Measurements from ENCODE around the gene PFKL. TPM values are rescaled to one million over a fixed set of nuclear protein-coding genes. Genes with fewer than 3 reads are reported as not detected.
A peak's percentile ranks its signal among the peaks of the same experiment; 100 is the strongest.

Gene PFKL
- 51.9 TPM for total RNA-seq
- 10 to 100 TPM; 51.6 to 84.4 (median 66.0) TPM for polyA plus RNA-seq (ENCODE audit: insufficient read depth in 1 of 8, insufficient read length in 8 of 8, low replicate concordance in 1 of 8)
- long read RNA-seq, donor 1, transcript PFKL-201 (22 exons, 2,912 nt), result major isoform, 6 of 7 reads
- long read RNA-seq, donor 1, partial matches to known transcripts, result 0 of 7 reads
- long read RNA-seq, donor 1, other reads (novel, unspliced or antisense), result 0 of 7 reads
- long read RNA-seq, donor 2, partial matches to known transcripts, result 5 of 7 reads
- long read RNA-seq, donor 2, other reads (novel, unspliced or antisense), result 0 of 7 reads
- long read RNA-seq, donor 3, transcript PFKL-201 (22 exons, 2,912 nt), result major isoform, 22 of 48 reads
- long read RNA-seq, donor 3, partial matches to known transcripts, result 25 of 48 reads
- long read RNA-seq, donor 3, other reads (novel, unspliced or antisense), result 0 of 48 reads
- long read RNA-seq, donor 4, transcript PFKL-201 (22 exons, 2,912 nt), result major isoform, 9 of 9 reads
- long read RNA-seq, donor 4, partial matches to known transcripts, result 0 of 9 reads
- long read RNA-seq, donor 4, other reads (novel, unspliced or antisense), result 0 of 9 reads
- long read RNA-seq, donor 5, transcript PFKL-201 (22 exons, 2,912 nt), result major isoform, 26 of 55 reads
- long read RNA-seq, donor 5, partial matches to known transcripts, result 18 of 55 reads
- long read RNA-seq, donor 5, other reads (novel, unspliced or antisense), result 11 of 55 reads
- long read RNA-seq, donor 6, transcript PFKL-201 (22 exons, 2,912 nt), result major isoform, 15 of 50 reads
- long read RNA-seq, donor 6, partial matches to known transcripts, result 34 of 50 reads
- long read RNA-seq, donor 6, other reads (novel, unspliced or antisense), result 0 of 50 reads
- long read RNA-seq, donor 7, transcript PFKL-201 (22 exons, 2,912 nt), result major isoform, 11 of 22 reads
- long read RNA-seq, donor 7, partial matches to known transcripts, result 9 of 22 reads
- long read RNA-seq, donor 7, other reads (novel, unspliced or antisense), result 0 of 22 reads
- long read RNA-seq, donor 8, partial matches to known transcripts, result 14 of 17 reads
- long read RNA-seq, donor 8, other reads (novel, unspliced or antisense), result 0 of 17 reads
- long read RNA-seq, donor 9, partial matches to known transcripts, result 19 of 24 reads
- long read RNA-seq, donor 9, other reads (novel, unspliced or antisense), result 0 of 24 reads
- long read RNA-seq, donor 10, transcript PFKL-201 (22 exons, 2,912 nt), result major isoform, 9 of 9 reads
- long read RNA-seq, donor 10, partial matches to known transcripts, result 0 of 9 reads
- long read RNA-seq, donor 10, other reads (novel, unspliced or antisense), result 0 of 9 reads
- long read RNA-seq, donor 11, partial matches to known transcripts, result 0 of 3 reads
- long read RNA-seq, donor 11, other reads (novel, unspliced or antisense), result 0 of 3 reads

DNA sequence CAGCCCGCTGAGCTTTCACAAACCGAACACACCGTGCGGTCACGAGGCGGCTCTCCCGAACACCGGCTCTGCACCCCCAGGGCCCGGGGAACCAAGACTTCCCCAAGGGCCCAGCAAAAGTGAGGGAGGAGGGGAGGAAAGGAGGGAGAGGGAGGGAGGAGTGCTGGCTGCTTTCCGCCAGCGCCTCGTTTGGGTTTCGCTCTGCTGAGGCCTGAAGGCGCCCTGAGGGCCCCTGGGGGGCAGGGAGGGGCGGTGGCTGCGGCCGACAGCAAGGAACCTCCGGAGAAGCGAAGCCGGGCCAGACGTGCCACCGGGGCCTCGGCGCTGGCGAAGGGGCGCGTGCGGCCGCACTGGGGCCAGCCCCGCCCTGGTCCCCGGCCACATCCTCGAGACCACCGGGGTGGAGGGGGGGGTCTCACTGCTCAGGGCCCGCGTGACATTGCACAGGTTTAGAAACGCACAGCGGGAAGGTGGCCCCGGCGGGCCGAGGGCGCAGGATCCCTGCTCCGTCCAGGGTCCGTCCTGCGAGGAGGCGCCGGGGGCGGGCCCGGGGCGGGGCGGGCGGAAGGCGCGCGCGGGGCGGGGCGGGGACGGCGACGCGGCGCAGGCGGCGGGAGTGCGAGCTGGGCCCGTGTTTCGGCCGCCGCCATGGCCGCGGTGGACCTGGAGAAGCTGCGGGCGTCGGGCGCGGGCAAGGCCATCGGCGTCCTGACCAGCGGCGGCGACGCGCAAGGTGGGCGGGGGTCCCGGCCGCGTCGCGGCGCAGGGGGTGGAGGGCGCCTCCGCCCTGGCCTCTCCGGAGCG, at the start of gene PFKL:
PFKL (plus strand) TSS at position 596 of the 804 bp plus-strand sequence; CDS start at position 649, 53 bp downstream.
- peaks cover 69% of the 10 kb centered on the region for H3K4me1 ChIP-seq (ENCODE audit: control insufficient read depth, insufficient read depth, low read length)
- H3K27me3 ChIP-seq (ENCODE audit: control insufficient read depth, insufficient read depth, low read length), result no peaks in the 10 kb centered on the region
- peak within 1 kb of the TSS; percentile 67 for H3K27ac ChIP-seq (ENCODE audit: low read length)
- under 1% methylated on average over 88 of the region's 94 CpGs for WGBS (ENCODE audit: insufficient coverage)
- H3K36me3 ChIP-seq (ENCODE audit: control insufficient read depth, insufficient read depth, low read length), result no peaks in the 10 kb centered on the region
- peak; percentile 76 for DNase-seq
- H3K9me3 ChIP-seq (replicated peaks; ENCODE audit: control insufficient read depth, low read depth, low read length), result no peaks in the 10 kb centered on the region
- H3K4me3 ChIP-seq (ENCODE audit: low read length), result peak within 1 kb of the TSS; percentile 57

- Histone ChIP-seq H3K36me3 (ENCODE audit: control insufficient read depth, insufficient read depth, low read length) (no peaks in the 10 kb centered on the region), H3K4me3 (ENCODE audit: low read length) (no peak overlapping the region), H3K4me1 (ENCODE audit: control insufficient read depth, insufficient read depth, low read length) (no peaks in the 10 kb centered on the region), H3K9me3 (replicated peaks; ENCODE audit: control insufficient read depth, low read depth, low read length) (no peaks in the 10 kb centered on the region), H3K27ac (ENCODE audit: low read length) (no peak overlapping the region), H3K27me3 (ENCODE audit: control insufficient read depth, insufficient read depth, low read length) (peaks cover 7% of the 10 kb centered on the region)
- no peak for DNase-seq
- WGBS (ENCODE audit: insufficient coverage), result 71% methylated on average over 26 of the region's 29 CpGs
These were observed 45.8 kb upstream of the PFKL start for GRCh38 chr21:44253832-44254710.

DNA sequence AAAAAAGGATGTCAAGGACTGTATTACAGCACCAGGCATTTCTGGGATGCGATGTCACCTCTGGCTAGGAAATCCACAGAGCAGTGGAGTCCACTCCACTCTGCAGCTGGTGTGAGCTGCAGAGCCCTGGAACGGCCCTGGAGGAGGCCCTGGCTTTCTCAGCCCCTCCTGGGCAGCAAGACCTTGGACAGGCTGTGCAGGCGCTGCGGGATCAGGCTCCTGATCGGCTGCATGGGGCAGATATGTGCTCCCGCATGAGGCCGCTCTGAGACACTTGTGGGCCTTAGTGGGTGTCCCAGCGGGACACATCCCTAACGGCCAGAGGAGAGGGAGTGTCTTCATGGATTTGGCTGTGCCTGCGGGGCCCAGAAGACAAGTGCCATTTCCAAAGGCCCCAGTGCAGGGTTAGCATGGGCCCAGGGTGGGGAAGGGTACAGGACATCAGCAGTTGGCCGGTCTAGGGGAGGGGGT, 44.3 kb upstream of the PFKL start:
- H3K4me3 ChIP-seq (ENCODE audit: low read length), result no peak overlapping the region
- peak; percentile 71 for DNase-seq
- no peak overlapping the region for H3K27ac ChIP-seq (ENCODE audit: low read length)
- no peaks in the 10 kb centered on the region for H3K36me3 ChIP-seq (ENCODE audit: control insufficient read depth, insufficient read depth, low read length)
- H3K4me1 ChIP-seq (ENCODE audit: control insufficient read depth, insufficient read depth, low read length), result no peaks in the 10 kb centered on the region
- WGBS (ENCODE audit: insufficient coverage), result 48% methylated on average over 10 of the region's 11 CpGs
- peaks cover 11% of the 10 kb centered on the region for H3K27me3 ChIP-seq (ENCODE audit: control insufficient read depth, insufficient read depth, low read length)
- no peaks in the 10 kb centered on the region for H3K9me3 ChIP-seq (replicated peaks; ENCODE audit: control insufficient read depth, low read depth, low read length)

- peaks cover 13% of the 10 kb centered on the region for H3K27me3 ChIP-seq (ENCODE audit: control insufficient read depth, insufficient read depth, low read length)
These were observed 41.7 kb upstream of the PFKL start for GRCh38 chr21:44258056-44258725.

GRCh38 chr21:44259082-44259705, 40.7 kb upstream of the PFKL start:
- no peaks in the 10 kb centered on the region for H3K36me3 ChIP-seq (ENCODE audit: control insufficient read depth, insufficient read depth, low read length)
- H3K4me3 ChIP-seq (ENCODE audit: low read length), result no peak overlapping the region
- H3K27me3 ChIP-seq (ENCODE audit: control insufficient read depth, insufficient read depth, low read length), result peaks cover 8% of the 10 kb centered on the region
- DNase-seq, result no peak
- WGBS (ENCODE audit: insufficient coverage), result 83% methylated on average over 12 of the region's 22 CpGs
- no peaks in the 10 kb centered on the region for H3K9me3 ChIP-seq (replicated peaks; ENCODE audit: control insufficient read depth, low read depth, low read length)
- no peaks in the 10 kb centered on the region for H3K4me1 ChIP-seq (ENCODE audit: control insufficient read depth, insufficient read depth, low read length)
- no peak overlapping the region for H3K27ac ChIP-seq (ENCODE audit: low read length)

More at GRCh38 chr21:44258056-44258725, 41.7 kb upstream of the PFKL start:
- Histone ChIP-seq H3K4me3 (ENCODE audit: low read length) (no peak overlapping the region), H3K9me3 (replicated peaks; ENCODE audit: control insufficient read depth, low read depth, low read length) (no peaks in the 10 kb centered on the region), H3K36me3 (ENCODE audit: control insufficient read depth, insufficient read depth, low read length) (no peaks in the 10 kb centered on the region), H3K27ac (ENCODE audit: low read length) (no peak overlapping the region), H3K4me1 (ENCODE audit: control insufficient read depth, insufficient read depth, low read length) (no peaks in the 10 kb centered on the region)
- 83% methylated on average over 34 of the region's 34 CpGs for WGBS (ENCODE audit: insufficient coverage)
- no peak for DNase-seq

DNA sequence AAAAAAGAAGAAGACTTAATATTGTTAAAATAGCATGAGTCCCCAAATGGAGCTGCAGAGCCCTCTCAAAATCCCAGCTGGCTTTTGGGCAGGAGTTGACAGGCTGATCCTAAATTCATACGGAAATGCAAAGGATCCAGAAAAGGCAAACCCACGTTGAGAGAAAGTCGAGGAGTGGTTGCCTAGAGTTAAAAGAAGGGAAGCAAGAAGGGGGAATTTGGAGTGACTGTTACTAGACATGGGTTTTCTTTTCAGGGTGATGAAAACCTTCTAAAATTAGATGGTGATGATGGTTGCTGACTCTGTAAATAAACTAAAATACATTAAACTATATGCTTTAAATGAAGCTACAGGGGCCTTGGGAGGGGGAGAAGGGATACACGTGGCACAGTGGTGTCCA, 39.8 kb upstream of the PFKL start:
- peaks cover 7% of the 10 kb centered on the region for H3K27me3 ChIP-seq (ENCODE audit: control insufficient read depth, insufficient read depth, low read length)
- WGBS (ENCODE audit: insufficient coverage), result 60% methylated on average over 3 of the region's 4 CpGs
- H3K9me3 ChIP-seq (replicated peaks; ENCODE audit: control insufficient read depth, low read depth, low read length), result no peaks in the 10 kb centered on the region
- no peaks in the 10 kb centered on the region for H3K4me1 ChIP-seq (ENCODE audit: control insufficient read depth, insufficient read depth, low read length)
- no peak overlapping the region for H3K4me3 ChIP-seq (ENCODE audit: low read length)
- no peak for DNase-seq
- no peaks in the 10 kb centered on the region for H3K36me3 ChIP-seq (ENCODE audit: control insufficient read depth, insufficient read depth, low read length)
- no peak overlapping the region for H3K27ac ChIP-seq (ENCODE audit: low read length)

DNA sequence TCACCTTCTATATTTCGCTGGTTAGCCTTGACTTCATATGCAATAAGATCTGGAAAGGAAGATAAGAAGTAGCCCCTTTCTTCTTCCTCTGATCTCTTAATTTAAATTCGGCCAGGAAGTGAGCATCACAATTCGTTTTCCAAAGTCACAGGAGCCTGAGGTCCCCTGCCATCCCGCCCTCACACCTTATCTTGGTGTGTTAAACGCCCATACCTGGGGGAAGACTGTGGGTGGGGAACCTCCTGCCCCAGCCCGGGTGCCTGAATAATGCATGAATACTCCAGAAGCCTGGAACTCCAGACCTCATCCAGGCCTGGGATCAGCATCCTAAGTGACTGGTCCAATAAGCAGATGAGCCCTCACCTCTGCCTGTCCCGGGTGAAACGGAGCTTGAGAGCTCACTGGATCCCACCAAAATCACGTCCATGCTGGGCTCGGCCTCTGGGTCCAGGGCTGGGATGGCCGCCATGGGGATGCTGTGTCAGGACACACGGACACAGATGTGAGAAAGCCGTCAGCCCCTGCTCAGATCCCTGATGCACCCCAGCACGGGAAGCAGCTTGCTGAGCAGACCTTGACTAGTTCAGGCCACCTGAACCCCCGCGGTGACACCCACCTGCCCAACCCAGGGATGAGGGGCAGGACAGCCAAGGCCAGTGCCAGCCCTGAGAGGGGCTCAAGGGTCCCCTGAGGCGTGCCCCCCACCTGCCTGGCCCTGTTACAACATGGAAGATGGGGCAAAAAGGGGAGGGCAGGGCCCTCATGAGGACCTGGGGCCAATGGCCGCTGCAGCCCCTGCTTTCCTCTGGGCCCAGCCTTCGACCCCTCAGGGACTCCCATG, 38.8 kb upstream of the PFKL start:
- DNase-seq, result no peak
- H3K4me3 ChIP-seq (ENCODE audit: low read length), result no peak overlapping the region
- H3K9me3 ChIP-seq (replicated peaks; ENCODE audit: control insufficient read depth, low read depth, low read length), result no peaks in the 10 kb centered on the region
- H3K36me3 ChIP-seq (ENCODE audit: control insufficient read depth, insufficient read depth, low read length), result no peaks in the 10 kb centered on the region
- WGBS (ENCODE audit: insufficient coverage), result 78% methylated on average over 14 of the region's 19 CpGs
- H3K27ac ChIP-seq (ENCODE audit: low read length), result no peak overlapping the region
- H3K27me3 ChIP-seq (ENCODE audit: control insufficient read depth, insufficient read depth, low read length), result peaks cover 7% of the 10 kb centered on the region
- H3K4me1 ChIP-seq (ENCODE audit: control insufficient read depth, insufficient read depth, low read length), result no peaks in the 10 kb centered on the region

All from muscle of leg (tissue), 16 donors.